ENCODE data around the gene CDPF1.

GRCh38 chr22:46238541-46238940 lies 11.6 kb downstream of the CDPF1 start:
- TF ChIP-seq CTCF (IDR thresholded peaks at IDR 0.05; ENCODE audit: insufficient read depth, low read depth, low read length) (no peak), EZH2 (IDR thresholded peaks at IDR 0.05; ENCODE audit: insufficient read depth, low read length) (no peak)
